HepG2 (cell line): Measurements from ENCODE around the gene ZFAND4. TPM values are rescaled to one million over a fixed set of nuclear protein-coding genes. Genes with fewer than 3 reads are reported as not detected.

Experiments
- ATAC-seq: fragments of 200-7000 bp; cut with Tn5 transposase; 3 replicates; pipeline ENCODE4 v1.9.1; 2020; ENCODE audit warnings: mild to moderate bottlenecking, moderate library complexity
- BruUV-seq: library from RNA; stranded (reverse); fragments of 400-500 nt; replicated peaks from 2 replicates; lab custom pipeline; 2021; lab: Mats Ljungman, UMichigan
- CTCF ChIA-PET: fragments of 300-600 bp; formaldehyde crosslinking; extraction: SDS; loops from one replicate; lab custom pipeline; 2021; ENCODE audit warnings: low total read pairs, inconsistent platforms, low intra/inter-chr PET ratio; lab: Yijun Ruan, JAX
- POLR2A ChIA-PET: fragments of 350-600 bp; sonication (Branson Sonifier 250); formaldehyde crosslinking; loops from one replicate; lab custom pipeline; 2020; ENCODE audit warnings: antibody characterized with exemption, inconsistent platforms; lab: Yijun Ruan, JAX
- DNase-seq: peaks from one replicate; pipeline ENCODE4 v3.0.0-alpha.2; 2015; ENCODE audit warnings: low spot score
- FAIRE-seq: peaks from 3 replicates; lab custom pipeline; 2011; peaks lifted over from hg19 to GRCh38; lab: Jason Lieb, UNC
- H2AFZ ChIP-seq: one replicate; pipeline ENCODE4 v1.6.1; 2011; ENCODE audit warnings: low read length, inconsistent platforms
- H3K27ac ChIP-seq: fragments of 300-600 bp; 3 replicates; pipeline ENCODE4 v1.8.0; 2011; ENCODE audit warnings: mixed run types, mild to moderate bottlenecking, mixed read lengths, low read length, inconsistent platforms; ENCODE audit not compliant: insufficient read depth; ENCODE audit errors: extremely low read length
- H3K27me3 ChIP-seq, 2 experiments: fragments of 200-600 bp in 1 of 2; 2 replicates in 1 of 2; 3 replicates in 1 of 2; pipeline versions ENCODE4 v1.6.0 to v1.8.0; 2011; ENCODE audit warnings: low read length in 2 of 2, mild to moderate bottlenecking in 2 of 2, moderate library complexity in 2 of 2, inconsistent platforms in 1 of 2; ENCODE audit not compliant: insufficient read depth in 2 of 2, control insufficient read depth in 1 of 2
- H3K36me3 ChIP-seq, 2 experiments: fragments of 200-600 bp in 1 of 2; replicated peaks in 1 of 2; 2 replicates in 1 of 2; 3 replicates in 1 of 2; pipeline versions ENCODE4 v1.5.1 to v1.8.0; 2011; ENCODE audit warnings: low read length in 2 of 2, inconsistent platforms in 1 of 2; ENCODE audit not compliant: insufficient read depth in 2 of 2, control insufficient read depth in 1 of 2
- H3K4me1 ChIP-seq: 2 replicates; pipeline ENCODE4 v1.5.1; 2012; ENCODE audit warnings: low read length, inconsistent platforms; ENCODE audit not compliant: insufficient read depth
- H3K4me2 ChIP-seq: 2 replicates; pipeline ENCODE4 v1.6.0; 2011; ENCODE audit warnings: low read depth, low read length, inconsistent platforms
- H3K4me3 ChIP-seq, 3 experiments: fragments of 200-600 bp in 1 of 3; sonication (generic), shearing (Covaris generic) in 1 of 3; replicated peaks in 1 of 3; 2 replicates each; pipeline ENCODE4 v1.5.1; 2011 to 2016; ENCODE audit warnings: low read length in 3 of 3, inconsistent platforms in 2 of 3, low read depth in 2 of 3, mild to moderate bottlenecking in 2 of 3, control low read depth in 1 of 3, mixed read lengths in 1 of 3; ENCODE audit not compliant: insufficient read depth in 1 of 3
- H3K79me2 ChIP-seq: one replicate; pipeline ENCODE4 v1.6.1; 2011; ENCODE audit warnings: low read length, inconsistent platforms; ENCODE audit not compliant: insufficient read depth
- H3K9ac ChIP-seq: 2 replicates; pipeline ENCODE4 v1.6.0; 2011; ENCODE audit warnings: mild to moderate bottlenecking, low read depth, low read length, inconsistent platforms; ENCODE audit not compliant: insufficient read depth
- H3K9me3 ChIP-seq: 2 replicates; pipeline ENCODE4 v1.5.1; 2012; ENCODE audit warnings: mild to moderate bottlenecking, low read length
- H4K20me1 ChIP-seq: 2 replicates; pipeline ENCODE4 v1.6.0; 2011; ENCODE audit warnings: inconsistent platforms, mild to moderate bottlenecking, low read length, moderate library complexity; ENCODE audit not compliant: insufficient read depth
- AKAP8 ChIP-seq: sonication (generic); formaldehyde crosslinking; IDR thresholded peaks from 2 replicates; pipeline ENCODE4 v1.5.1; 2020; ENCODE audit warnings: mild to moderate bottlenecking, missing genetic modification reagents
- CEBPG ChIP-seq: IDR thresholded peaks from 2 replicates; pipeline ENCODE4 v1.6.1; 2016
- FIP1L1 ChIP-seq: fragments of 200-400 bp; formaldehyde crosslinking; IDR thresholded peaks from 2 replicates; pipeline ENCODE4 v1.6.1; 2018; ENCODE audit warnings: low read depth, mild to moderate bottlenecking, low read length, moderate library complexity, borderline replicate concordance; ENCODE audit not compliant: insufficient read depth
- HDAC2 ChIP-seq: sonication (generic); formaldehyde crosslinking; IDR thresholded peaks from 2 replicates; pipeline ENCODE4 v1.4.0; 2020; ENCODE audit warnings: missing genetic modification reagents
- HOXA3 ChIP-seq: sonication (generic); formaldehyde crosslinking; IDR thresholded peaks from 2 replicates; pipeline ENCODE4 v1.5.0; 2020; ENCODE audit warnings: missing genetic modification reagents
- KAT2B ChIP-seq: fragments of 150-350 bp; IDR thresholded peaks from 2 replicates; pipeline ENCODE4 v1.6.1; 2014; ENCODE audit warnings: low read depth, low read length, borderline replicate concordance
- MYNN ChIP-seq: sonication (generic); formaldehyde crosslinking; IDR thresholded peaks from 2 replicates; pipeline ENCODE4 v1.4.0; 2020; ENCODE audit warnings: mild to moderate bottlenecking, low read depth, missing genetic modification reagents
- REPIN1 ChIP-seq: sonication (generic); formaldehyde crosslinking; IDR thresholded peaks from 2 replicates; pipeline ENCODE4 v1.8.0; 2022; ENCODE audit warnings: missing genetic modification reagents, low read depth, mild to moderate bottlenecking, borderline replicate concordance
- ZNF34 ChIP-seq: sonication (generic); formaldehyde crosslinking; IDR thresholded peaks from 2 replicates; pipeline ENCODE4 v1.4.0; 2020; ENCODE audit warnings: mild to moderate bottlenecking, missing genetic modification reagents, borderline replicate concordance
- WGBS: methylation state at CpG from one replicate; pipeline ENCODE4 v1.1.6; 2017; ENCODE audit warnings: low lambda C conversion rate; 5-methylcytosine and 5-hydroxymethylcytosine counted together
- in situ Hi-C: cut with HindIII; loops from 2 replicates; pipeline ENCODE4 v1.10.0; 2017; ENCODE audit warnings: low pct_unique_long_range_greater_than_20kb; ENCODE audit not compliant: extremely low pct_ligation_motif_present
- intact Hi-C: fragments of 100-400 bp; cut with micrococcal nuclease; formaldehyde crosslinking; loops from one replicate; pipeline ENCODE4 v1.10.0; 2022; ENCODE audit not compliant: unreplicated experiment
- polyA plus RNA-seq, 8 experiments: library from polyadenylated mRNA; depleted of rRNA in 3 of 8; stranded (reverse) in 7 of 8; unstranded in 1 of 8; fragments of >200 nt; fragmentation: Illumina TruSeq in 4 of 8; extraction: Trizol in 4 of 8; gene quantifications; 2 replicates each; pipeline versions ENCODE4 v1.2.1 to v1.2.3, GENCODE V29; 2011 to 2016; ENCODE audit warnings: low read depth in 4 of 8, missing spikeins in 1 of 8, mixed read lengths in 1 of 8; ENCODE audit not compliant: insufficient read depth in 1 of 8
- total RNA-seq, 5 experiments: library from RNA; depleted of rRNA; stranded (reverse); fragments of >200 nt; fragmentation: Illumina TruSeq; extraction: Trizol; gene quantifications; 2 replicates each; pipeline ENCODE4 v1.2.3, GENCODE V29; 2016; ENCODE audit warnings: low read depth in 1 of 5

The ZFAND4 gene
- total and polyA plus RNA-seq, 2 of the 13 experiments (the other 11 are each of a cell fraction or from before 2014, with no cell fraction given): 2.9 to 9.2 TPM

DNA sequence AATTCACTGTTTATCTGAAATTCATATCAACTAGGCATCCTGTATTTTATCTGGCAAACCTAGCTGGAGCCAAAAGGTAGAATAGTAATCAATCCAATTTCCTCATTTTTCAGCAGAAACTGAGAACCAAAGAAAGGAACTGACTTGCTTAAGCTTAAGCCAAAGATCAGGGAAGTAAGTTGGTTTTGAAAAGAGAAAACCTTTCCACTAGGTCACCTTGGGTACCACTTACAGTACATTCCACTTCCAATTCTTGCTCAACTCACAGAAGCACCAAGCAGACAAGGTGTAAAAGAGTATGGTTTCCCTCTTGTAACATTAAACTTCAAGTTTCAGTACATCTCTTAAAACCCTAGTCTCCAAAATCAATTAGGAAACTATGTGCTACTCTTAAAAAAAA lies 79.6 kb downstream of the ZFAND4 start:
- BruUV-seq: no TSS peak
- ChIA-PET POLR2A (no interaction called here), CTCF (no interaction called here)
- Histone ChIP-seq H4K20me1 (no peaks in the 10 kb centered on the region), H3K36me3 (peaks cover 0 to 4% of the 10 kb centered on the region in 2 experiments; a peak in 1 of 5 replicates), H3K9me3 (no peaks in the 10 kb centered on the region)
- no peak for FAIRE-seq
- TF ChIP-seq HDAC2 (CRISPR knock-in tag) (no peak), FIP1L1 (no peak), MYNN (CRISPR knock-in tag) (no peak), KAT2B (no peak), CEBPG (0 out of 2 replicates have a peak, but pooled peaks have one; percentile 13)
- TF ChIP-seq, all 625 proteins: peak for 1
- intact Hi-C loops (no loop called here), in situ Hi-C loops (no loop called here)
- no peak overlapping the region for H2AFZ ChIP-seq
- H3K79me2 ChIP-seq: peaks cover 30% of the 10 kb centered on the region
- peak overlapping the region; percentile 81 to 92 (median 88); a peak in 5 of 6 replicates for H3K4me3 ChIP-seq
- peak overlapping the region; percentile 94 for H3K4me2 ChIP-seq
- DNase-seq: no peak
- peaks cover 58% of the 10 kb centered on the region for H3K4me1 ChIP-seq
- no peaks in the 10 kb centered on the region; a peak in 1 of 5 replicates for H3K27me3 ChIP-seq
- no peak for ATAC-seq
- H3K27ac ChIP-seq: no peak overlapping the region
- peak overlapping the region; percentile 82; the same call in 1 of the 2 replicates for H3K9ac ChIP-seq

DNA sequence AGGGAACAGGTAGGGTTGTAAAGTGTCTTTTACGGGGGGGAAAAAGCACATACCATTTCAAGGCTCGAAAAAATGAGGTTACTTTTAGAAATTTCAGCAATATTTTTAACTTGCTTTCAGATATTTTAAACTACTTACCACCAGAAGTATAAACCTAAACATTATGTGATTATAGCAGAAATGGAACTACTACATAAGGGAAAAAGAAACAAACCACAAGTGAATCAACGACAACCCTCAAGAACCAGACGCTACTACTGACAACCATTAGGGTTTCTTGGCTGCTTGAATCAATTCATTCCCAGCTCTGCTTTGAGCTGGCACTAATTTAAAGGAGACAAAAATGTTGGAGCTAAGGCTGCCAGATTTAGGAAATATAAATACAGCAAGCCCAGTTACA lies 80.1 kb downstream of the ZFAND4 start:
- H3K79me2 ChIP-seq: peaks cover 33% of the 10 kb centered on the region
- 92% methylated on average over 4 of the region's 4 CpGs for WGBS

More for the DNA sequence above, 80.1 kb downstream of the ZFAND4 start:
- Histone ChIP-seq H3K27ac (no peak overlapping the region), H3K9ac (no peak overlapping the region), H4K20me1 (no peaks in the 10 kb centered on the region), H3K36me3 (peaks cover 0 to 4% of the 10 kb centered on the region in 2 experiments; a peak in 1 of 5 replicates), H3K27me3 (no peaks in the 10 kb centered on the region; a peak in 1 of 5 replicates), H3K4me2 (peak overlapping the region; percentile 94; the same call in 1 of the 2 replicates), H3K9me3 (no peaks in the 10 kb centered on the region), H2AFZ (no peak overlapping the region), H3K4me1 (peaks cover 57% of the 10 kb centered on the region), H3K4me3 (peak overlapping the region in 1 of 3 experiments; percentile 81; a peak in 2 of 6 replicates)
- intact Hi-C loops (no loop called here), in situ Hi-C loops (no loop called here)
- no peak for ATAC-seq
- BruUV-seq: no TSS peak
- TF ChIP-seq REPIN1 (no peak), AKAP8 (CRISPR knock-in tag) (no peak), HOXA3 (CRISPR knock-in tag) (no peak), ZNF34 (CRISPR knock-in tag) (no peak)
- POLR2A ChIA-PET: no interaction called here
- no peak for DNase-seq
- CTCF ChIA-PET: no interaction called here
- no peak for FAIRE-seq
